ENCODE results near the gene ZNF81.
"Not testable (repeated sequence)": the region's sequence is repeated elsewhere in the genome, so short reads cannot be mapped to it uniquely, and the experiment has no call there.

DNA sequence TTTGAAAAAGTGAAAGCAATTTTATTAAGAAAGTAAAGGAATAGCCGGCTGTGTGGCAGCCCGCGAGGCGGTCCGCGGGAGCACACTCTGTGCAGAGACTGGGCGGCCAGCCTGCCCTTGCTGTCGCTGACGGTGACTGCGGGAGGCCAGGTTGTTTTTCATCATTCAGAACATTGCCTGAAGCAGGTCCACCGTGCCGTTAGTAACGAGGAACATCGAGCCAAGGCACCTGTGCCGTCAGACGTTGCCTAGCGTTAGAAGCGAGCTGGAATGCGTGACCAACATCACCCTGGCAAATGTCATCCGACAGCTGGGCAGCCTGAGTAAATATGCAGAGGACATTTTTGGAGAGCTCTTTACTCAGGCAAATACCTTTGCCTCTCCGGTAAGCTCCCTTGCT lies 33.6 kb upstream of the ZNF81 start:
- TF ChIP-seq, protein P1, sequence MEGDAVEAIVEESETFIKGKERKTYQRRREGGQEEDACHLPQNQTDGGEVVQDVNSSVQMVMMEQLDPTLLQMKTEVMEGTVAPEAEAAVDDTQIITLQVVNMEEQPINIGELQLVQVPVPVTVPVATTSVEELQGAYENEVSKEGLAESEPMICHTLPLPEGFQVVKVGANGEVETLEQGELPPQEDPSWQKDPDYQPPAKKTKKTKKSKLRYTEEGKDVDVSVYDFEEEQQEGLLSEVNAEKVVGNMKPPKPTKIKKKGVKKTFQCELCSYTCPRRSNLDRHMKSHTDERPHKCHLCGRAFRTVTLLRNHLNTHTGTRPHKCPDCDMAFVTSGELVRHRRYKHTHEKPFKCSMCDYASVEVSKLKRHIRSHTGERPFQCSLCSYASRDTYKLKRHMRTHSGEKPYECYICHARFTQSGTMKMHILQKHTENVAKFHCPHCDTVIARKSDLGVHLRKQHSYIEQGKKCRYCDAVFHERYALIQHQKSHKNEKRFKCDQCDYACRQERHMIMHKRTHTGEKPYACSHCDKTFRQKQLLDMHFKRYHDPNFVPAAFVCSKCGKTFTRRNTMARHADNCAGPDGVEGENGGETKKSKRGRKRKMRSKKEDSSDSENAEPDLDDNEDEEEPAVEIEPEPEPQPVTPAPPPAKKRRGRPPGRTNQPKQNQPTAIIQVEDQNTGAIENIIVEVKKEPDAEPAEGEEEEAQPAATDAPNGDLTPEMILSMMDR (IDR thresholded peaks at IDR 0.05) = not testable (repeated sequence)
- TF ChIP-seq POLR2A (IDR thresholded peaks at IDR 0.05) = not testable (repeated sequence)
